Lower lobe of right lung (tissue), 2 donors: ENCODE results near the gene APOBEC3F. TPM values are rescaled to one million over a fixed set of nuclear protein-coding genes. Genes with fewer than 3 reads are reported as not detected.

ENCODE experiments used
- ATAC-seq, 2 donors: fragments of 200-7000 bp; cut with Tn5 transposase; one replicate each; pipeline ENCODE4 v1.9.1; 2020 to 2022; ENCODE audit warnings: mild to moderate bottlenecking in 2 of 2, moderate library complexity in 2 of 2
- DNase-seq: peaks from one replicate; pipeline ENCODE4 v3.0.0-alpha.2; 2020
- H3K27ac ChIP-seq: fragments of 200-600 bp; one replicate; pipeline ENCODE4 v1.8.0; 2022
- H3K27me3 ChIP-seq: fragments of 200-600 bp; one replicate; pipeline ENCODE4 v1.8.0; 2022; ENCODE audit warnings: low read depth
- H3K36me3 ChIP-seq: fragments of 200-600 bp; one replicate; pipeline ENCODE4 v1.8.0; 2022; ENCODE audit warnings: mild to moderate bottlenecking
- H3K4me1 ChIP-seq: fragments of 200-600 bp; one replicate; pipeline ENCODE4 v1.8.0; 2022
- H3K4me3 ChIP-seq: fragments of 200-600 bp; one replicate; pipeline ENCODE4 v1.8.0; 2022; ENCODE audit warnings: mild to moderate bottlenecking
- H3K9me3 ChIP-seq: fragments of 200-600 bp; one replicate; pipeline ENCODE4 v1.8.0; 2022
- intact Hi-C: fragments of 100-400 bp; cut with DNase I; formaldehyde crosslinking; loops from one replicate; pipeline ENCODE4 v1.11.0; 2022
- total RNA-seq: library from RNA; stranded (reverse); fragmentation: NEBNext Ultra II Directional; extraction: Animal tissue kit (Norgen Biotek cat#: 25700); gene quantifications from one replicate; pipeline ENCODE4 v1.2.1, GENCODE V29; 2021
- TF ChIP-seq, protein P1 (sequence below): fragments of 200-600 bp; IDR thresholded peaks from one replicate; pipeline ENCODE4 v1.8.0; 2022; ENCODE audit warnings: antibody characterized with exemption, mild to moderate bottlenecking
- donor health status: DM: no; HTN: yes; CAD: no; lungs with severe emphysema.

APOBEC3F gene
- total RNA-seq, 1 donor from 2014 or later = 9.5 TPM

- intact Hi-C loops = no loop called here
- no peak for ATAC-seq
- TF ChIP-seq, protein P1, sequence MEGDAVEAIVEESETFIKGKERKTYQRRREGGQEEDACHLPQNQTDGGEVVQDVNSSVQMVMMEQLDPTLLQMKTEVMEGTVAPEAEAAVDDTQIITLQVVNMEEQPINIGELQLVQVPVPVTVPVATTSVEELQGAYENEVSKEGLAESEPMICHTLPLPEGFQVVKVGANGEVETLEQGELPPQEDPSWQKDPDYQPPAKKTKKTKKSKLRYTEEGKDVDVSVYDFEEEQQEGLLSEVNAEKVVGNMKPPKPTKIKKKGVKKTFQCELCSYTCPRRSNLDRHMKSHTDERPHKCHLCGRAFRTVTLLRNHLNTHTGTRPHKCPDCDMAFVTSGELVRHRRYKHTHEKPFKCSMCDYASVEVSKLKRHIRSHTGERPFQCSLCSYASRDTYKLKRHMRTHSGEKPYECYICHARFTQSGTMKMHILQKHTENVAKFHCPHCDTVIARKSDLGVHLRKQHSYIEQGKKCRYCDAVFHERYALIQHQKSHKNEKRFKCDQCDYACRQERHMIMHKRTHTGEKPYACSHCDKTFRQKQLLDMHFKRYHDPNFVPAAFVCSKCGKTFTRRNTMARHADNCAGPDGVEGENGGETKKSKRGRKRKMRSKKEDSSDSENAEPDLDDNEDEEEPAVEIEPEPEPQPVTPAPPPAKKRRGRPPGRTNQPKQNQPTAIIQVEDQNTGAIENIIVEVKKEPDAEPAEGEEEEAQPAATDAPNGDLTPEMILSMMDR = no peak
- H3K4me1 ChIP-seq = no peaks in the 10 kb centered on the region
- DNase-seq = no peak
- H3K27me3 ChIP-seq = no peaks in the 10 kb centered on the region
- no peak overlapping the region for H3K27ac ChIP-seq
- H3K9me3 ChIP-seq = no peaks in the 10 kb centered on the region
- no peak overlapping the region for H3K4me3 ChIP-seq
- no peaks in the 10 kb centered on the region for H3K36me3 ChIP-seq
These were observed 62.8 kb downstream of the APOBEC3F start for GRCh38 chr22:39103431-39103830.

Other genes with a start within 250 kb of the APOBEC3F start
- gene DNAL4, start 246.7 kb upstream of the APOBEC3F start, total RNA-seq = 21.3 TPM
- 5.1 TPM for gene NPTXR, start 196.8 kb upstream of the APOBEC3F start, total RNA-seq
- gene CBX6, start 168.6 kb upstream of the APOBEC3F start, total RNA-seq = 54.7 TPM
- 14.2 TPM for gene APOBEC3A, start 83.3 kb upstream of the APOBEC3F start, total RNA-seq
- 1.0 TPM for gene APOBEC3B, start 58.5 kb upstream of the APOBEC3F start, total RNA-seq
- 27.8 TPM for gene APOBEC3C, start 26.6 kb upstream of the APOBEC3F start, total RNA-seq
- gene APOBEC3D, start 19.7 kb upstream of the APOBEC3F start, total RNA-seq = 3.0 TPM
- 19.2 TPM for gene APOBEC3G, start 36.4 kb downstream of the APOBEC3F start, total RNA-seq
- gene APOBEC3H, start 56.4 kb downstream of the APOBEC3F start, total RNA-seq = 1.9 TPM
- 51.1 TPM for gene CBX7, start 111.8 kb downstream of the APOBEC3F start, total RNA-seq
- 30.5 TPM for gene PDGFB, start 204.1 kb downstream of the APOBEC3F start, total RNA-seq